K562 (cell line): ENCODE data around the gene PRKD2. TPM values are rescaled to one million over a fixed set of nuclear protein-coding genes. Genes with fewer than 3 reads are reported as not detected.

ENCODE experiments used
- BRCA1 ChIP-seq, 2 experiments: fragments of 450-650 bp in 1 of 2; sonication (generic) in 1 of 2; formaldehyde crosslinking in 1 of 2; IDR thresholded peaks; 2 replicates each; pipeline versions ENCODE4 v1.5.0 to v1.6.1; 2017 to 2020; ENCODE audit warnings: mild to moderate bottlenecking in 1 of 2, missing genetic modification reagents in 1 of 2
- CBFA2T2 ChIP-seq: fragments of 450-650 bp; conservative IDR thresholded peaks from 2 replicates; pipeline ENCODE4 v1.6.1; 2017; ENCODE audit warnings: mild to moderate bottlenecking
- FOXK2 ChIP-seq, 2 experiments: fragments of 450-650 bp; IDR thresholded peaks in 1 of 2; conservative IDR thresholded peaks in 1 of 2; 2 replicates each; pipeline ENCODE4 v1.6.1; 2016; ENCODE audit warnings: low read depth in 2 of 2, mild to moderate bottlenecking in 1 of 2
- FUS ChIP-seq: fragments of 200-400 bp; formaldehyde crosslinking; optimal IDR thresholded peaks from 2 replicates; pipeline ENCODE3; 2017; ENCODE audit warnings: low read depth, low read length
- KAT7 ChIP-seq: sonication (generic); formaldehyde crosslinking; IDR thresholded peaks from 2 replicates; pipeline ENCODE4 v1.8.0; 2022; ENCODE audit warnings: missing genetic modification reagents, mild to moderate bottlenecking, borderline replicate concordance
- KAT8 ChIP-seq: fragments of 450-650 bp; IDR thresholded peaks from 2 replicates; pipeline ENCODE4 v1.6.1; 2016; ENCODE audit warnings: low read depth, mild to moderate bottlenecking
- KDM1A ChIP-seq, 2 experiments: fragments of 450-650 bp; IDR thresholded peaks; 2 replicates each; pipeline ENCODE4 v1.6.1; 2016; ENCODE audit warnings: mild to moderate bottlenecking in 2 of 2
- LARP7 ChIP-seq: fragments of 450-650 bp; IDR thresholded peaks from 2 replicates; pipeline ENCODE4 v1.6.1; 2016
- MBD2 ChIP-seq: sonication (generic); IDR thresholded peaks from 2 replicates; pipeline ENCODE4 v1.6.1; 2016; ENCODE audit warnings: low read depth, borderline replicate concordance
- MCM3 ChIP-seq: fragments of 450-650 bp; IDR thresholded peaks from 2 replicates; pipeline ENCODE4 v1.6.1; 2016
- MTA3 ChIP-seq: fragments of 450-650 bp; formaldehyde crosslinking; IDR thresholded peaks from 2 replicates; pipeline ENCODE4 v1.6.1; 2017; ENCODE audit warnings: mild to moderate bottlenecking, borderline replicate concordance
- NEUROD1 ChIP-seq: fragments of 150-350 bp; IDR thresholded peaks from 2 replicates; pipeline ENCODE4 v1.6.1; 2014; ENCODE audit warnings: borderline replicate concordance, low read length, low read depth; ENCODE audit not compliant: partially characterized antibody
- PCBP1 ChIP-seq: fragments of 200-400 bp; formaldehyde crosslinking; IDR thresholded peaks from 2 replicates; pipeline ENCODE4 v1.6.1; 2018; ENCODE audit warnings: mild to moderate bottlenecking, low read depth, low read length; ENCODE audit not compliant: poor library complexity, severe bottlenecking
- PYGO2 ChIP-seq: fragments of 450-650 bp; IDR thresholded peaks from 2 replicates; pipeline ENCODE4 v1.6.1; 2016; ENCODE audit warnings: mild to moderate bottlenecking, missing genetic modification characterization, moderate library complexity, missing compliant biosample characterization
- TGIF2 ChIP-seq: sonication (generic); formaldehyde crosslinking; IDR thresholded peaks from 2 replicates; pipeline ENCODE4 v1.8.1; 2022; ENCODE audit warnings: mild to moderate bottlenecking, missing genetic modification reagents, moderate library complexity
- YY1 ChIP-seq, 3 experiments: IDR thresholded peaks; 2 replicates each; pipeline ENCODE4 v1.6.1; 2011; ENCODE audit warnings: low read length in 2 of 3, mild to moderate bottlenecking in 2 of 3, moderate library complexity in 2 of 3, borderline replicate concordance in 1 of 3, control low read depth in 1 of 3, low read depth in 1 of 3; ENCODE audit not compliant: insufficient read depth in 3 of 3, insufficient replicate concordance in 2 of 3, control insufficient read depth in 1 of 3, insufficient read length in 1 of 3; ENCODE audit errors: extremely low read depth in 1 of 3
- ZNF184 ChIP-seq: sonication (generic); formaldehyde crosslinking; IDR thresholded peaks from 2 replicates; pipeline ENCODE4 v1.5.0; 2020; ENCODE audit warnings: missing genetic modification reagents
- ZNF3 ChIP-seq: fragments of 250-450 bp; sonication (Bioruptor Pico); IDR thresholded peaks from 2 replicates; pipeline ENCODE4 v1.5.0; 2021; ENCODE audit warnings: mild to moderate bottlenecking, moderate library complexity
- ZNF311 ChIP-seq: fragments of 250-450 bp; sonication (Bioruptor Pico); IDR thresholded peaks from 2 replicates; pipeline ENCODE4 v1.4.0; 2020; ENCODE audit warnings: mild to moderate bottlenecking, moderate library complexity
- ZNF316 ChIP-seq: fragments of 450-650 bp; IDR thresholded peaks from 2 replicates; pipeline ENCODE4 v1.6.1; 2016
- ZNF551 ChIP-seq: fragments of 250-450 bp; sonication (Bioruptor Pico); IDR thresholded peaks from 2 replicates; pipeline ENCODE4 v1.5.0; 2021; ENCODE audit warnings: mild to moderate bottlenecking, moderate library complexity
- polyA plus RNA-seq, 8 experiments: library from polyadenylated mRNA; depleted of rRNA in 4 of 8; stranded (reverse) in 5 of 8; unstranded in 3 of 8; fragments of >200 nt; fragmentation: Nextera tagmentation in 2 of 8; fragmentation: Illumina TruSeq in 1 of 8; extraction: Ambion mirVana in 2 of 8; extraction: Trizol in 1 of 8; gene quantifications; 2 replicates each; pipeline versions ENCODE4 v1.2.1 to v1.2.3, GENCODE V29; 2011 to 2014; ENCODE audit warnings: inconsistent platforms in 1 of 8, missing spikeins in 1 of 8
- total RNA-seq, 7 experiments: library from RNA; depleted of rRNA in 6 of 7; stranded (reverse); fragments of >200 nt in 6 of 7; fragmentation: Illumina TruSeq in 2 of 7; extraction: Trizol in 2 of 7; gene quantifications; 2 replicates each; pipeline versions ENCODE4 v1.2.1 to v1.2.3, GENCODE V29; 2011 to 2021; ENCODE audit warnings: low replicate concordance in 1 of 7
- TF ChIP-seq, protein P1 (sequence below): fragments of 450-650 bp; formaldehyde crosslinking; IDR thresholded peaks from 2 replicates; pipeline ENCODE4 v1.4.0; 2022; ENCODE audit warnings: mild to moderate bottlenecking, moderate library complexity
- TF ChIP-seq, protein P2 (sequence below): fragments of 450-650 bp; formaldehyde crosslinking; IDR thresholded peaks from 2 replicates; pipeline ENCODE4 v1.4.0; 2022; ENCODE audit warnings: missing genetic modification characterization
- TF ChIP-seq, protein P3 (sequence below): fragments of 450-650 bp; IDR thresholded peaks from 2 replicates; pipeline ENCODE4 v1.6.1; 2018; ENCODE audit not compliant: partially characterized antibody

The PRKD2 gene
- total and polyA plus RNA-seq, 9 of the 15 experiments (the other 6 are each of a cell fraction or from before 2014, with no cell fraction given): 1.8 to 60.0 (median 15.0) TPM

DNA sequence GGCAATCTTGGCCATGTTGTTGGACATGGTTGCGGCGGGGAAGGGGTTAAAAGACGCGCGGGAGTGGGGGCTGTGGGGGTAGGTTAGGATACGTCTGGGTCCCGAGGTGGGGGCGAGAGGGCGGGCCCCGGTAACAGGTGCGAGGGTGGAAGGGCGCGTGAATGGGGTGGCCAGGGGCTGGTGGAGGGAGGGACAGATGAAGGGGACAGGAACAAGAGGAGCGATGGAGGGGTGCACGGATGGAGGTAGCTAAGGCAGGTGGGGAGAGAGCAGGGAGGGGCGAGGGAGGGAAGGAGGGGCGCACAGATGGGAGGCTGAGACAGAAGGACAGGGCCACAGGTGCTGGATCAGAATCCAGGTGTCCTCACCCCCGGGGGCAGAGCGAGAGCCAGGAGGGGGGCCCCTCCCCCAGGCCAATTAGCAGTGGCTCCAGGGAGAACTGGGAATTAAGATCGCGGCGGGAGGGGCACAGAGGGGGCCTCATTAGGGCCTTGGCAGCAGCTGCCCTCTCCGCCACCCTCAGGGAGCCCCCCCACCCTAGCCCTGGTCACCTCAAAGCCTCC, 82.2 kb downstream of the PRKD2 start (continued):
- TF ChIP-seq TGIF2 (CRISPR knock-in tag) (no peak), ZNF311 (no peak), BRCA1 (IDR thresholded peaks at IDR 0.05) (no peak), BRCA1 (CRISPR knock-in tag; IDR thresholded peaks at IDR 0.05) (0 out of 2 replicates have a peak, but pooled peaks have one; percentile 61), CBFA2T2 (no peak), MCM3 (no peak), ZNF316 (no peak), PYGO2 (no peak), NEUROD1 (no peak), PCBP1 (no peak), FUS (no peak), KAT7 (CRISPR knock-in tag) (no peak; the same call in 1 of the 2 replicates), ZNF3 (CRISPR knock-in tag) (no peak), KAT8 (no peak), YY1 (IDR thresholded peaks at IDR 0.05; ENCODE audit: borderline replicate concordance in 1 of 3, control insufficient read depth in 1 of 3, extremely low read depth in 1 of 3, insufficient read depth in 3 of 3, insufficient read length in 1 of 3, insufficient replicate concordance in 2 of 3, low read depth in 1 of 3, low read length in 2 of 3) (no peak), FOXK2 (conservative IDR thresholded peaks at IDR 0.05 in 1 of 2, IDR thresholded peaks at IDR 0.05 in 1 of 2; ENCODE audit: low read depth in 2 of 2) (no peak), LARP7 (no peak), ZNF551 (CRISPR knock-in tag) (no peak), MTA3 (no peak), MBD2 (no peak), ZNF184 (no peak), KDM1A (IDR thresholded peaks at IDR 0.05) (peak in 1 of 2 experiments; percentile 28; a peak in 1 of 4 replicates)
- TF ChIP-seq, protein P1, sequence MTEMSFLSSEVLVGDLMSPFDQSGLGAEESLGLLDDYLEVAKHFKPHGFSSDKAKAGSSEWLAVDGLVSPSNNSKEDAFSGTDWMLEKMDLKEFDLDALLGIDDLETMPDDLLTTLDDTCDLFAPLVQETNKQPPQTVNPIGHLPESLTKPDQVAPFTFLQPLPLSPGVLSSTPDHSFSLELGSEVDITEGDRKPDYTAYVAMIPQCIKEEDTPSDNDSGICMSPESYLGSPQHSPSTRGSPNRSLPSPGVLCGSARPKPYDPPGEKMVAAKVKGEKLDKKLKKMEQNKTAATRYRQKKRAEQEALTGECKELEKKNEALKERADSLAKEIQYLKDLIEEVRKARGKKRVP: no peak
- TF ChIP-seq, protein P2, sequence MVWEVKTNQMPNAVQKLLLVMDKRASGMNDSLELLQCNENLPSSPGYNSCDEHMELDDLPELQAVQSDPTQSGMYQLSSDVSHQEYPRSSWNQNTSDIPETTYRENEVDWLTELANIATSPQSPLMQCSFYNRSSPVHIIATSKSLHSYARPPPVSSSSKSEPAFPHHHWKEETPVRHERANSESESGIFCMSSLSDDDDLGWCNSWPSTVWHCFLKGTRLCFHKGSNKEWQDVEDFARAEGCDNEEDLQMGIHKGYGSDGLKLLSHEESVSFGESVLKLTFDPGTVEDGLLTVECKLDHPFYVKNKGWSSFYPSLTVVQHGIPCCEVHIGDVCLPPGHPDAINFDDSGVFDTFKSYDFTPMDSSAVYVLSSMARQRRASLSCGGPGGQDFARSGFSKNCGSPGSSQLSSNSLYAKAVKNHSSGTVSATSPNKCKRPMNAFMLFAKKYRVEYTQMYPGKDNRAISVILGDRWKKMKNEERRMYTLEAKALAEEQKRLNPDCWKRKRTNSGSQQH (CRISPR knock-in tag): peak; percentile 67; the same call in 1 of the 2 replicates
- TF ChIP-seq, protein P3, sequence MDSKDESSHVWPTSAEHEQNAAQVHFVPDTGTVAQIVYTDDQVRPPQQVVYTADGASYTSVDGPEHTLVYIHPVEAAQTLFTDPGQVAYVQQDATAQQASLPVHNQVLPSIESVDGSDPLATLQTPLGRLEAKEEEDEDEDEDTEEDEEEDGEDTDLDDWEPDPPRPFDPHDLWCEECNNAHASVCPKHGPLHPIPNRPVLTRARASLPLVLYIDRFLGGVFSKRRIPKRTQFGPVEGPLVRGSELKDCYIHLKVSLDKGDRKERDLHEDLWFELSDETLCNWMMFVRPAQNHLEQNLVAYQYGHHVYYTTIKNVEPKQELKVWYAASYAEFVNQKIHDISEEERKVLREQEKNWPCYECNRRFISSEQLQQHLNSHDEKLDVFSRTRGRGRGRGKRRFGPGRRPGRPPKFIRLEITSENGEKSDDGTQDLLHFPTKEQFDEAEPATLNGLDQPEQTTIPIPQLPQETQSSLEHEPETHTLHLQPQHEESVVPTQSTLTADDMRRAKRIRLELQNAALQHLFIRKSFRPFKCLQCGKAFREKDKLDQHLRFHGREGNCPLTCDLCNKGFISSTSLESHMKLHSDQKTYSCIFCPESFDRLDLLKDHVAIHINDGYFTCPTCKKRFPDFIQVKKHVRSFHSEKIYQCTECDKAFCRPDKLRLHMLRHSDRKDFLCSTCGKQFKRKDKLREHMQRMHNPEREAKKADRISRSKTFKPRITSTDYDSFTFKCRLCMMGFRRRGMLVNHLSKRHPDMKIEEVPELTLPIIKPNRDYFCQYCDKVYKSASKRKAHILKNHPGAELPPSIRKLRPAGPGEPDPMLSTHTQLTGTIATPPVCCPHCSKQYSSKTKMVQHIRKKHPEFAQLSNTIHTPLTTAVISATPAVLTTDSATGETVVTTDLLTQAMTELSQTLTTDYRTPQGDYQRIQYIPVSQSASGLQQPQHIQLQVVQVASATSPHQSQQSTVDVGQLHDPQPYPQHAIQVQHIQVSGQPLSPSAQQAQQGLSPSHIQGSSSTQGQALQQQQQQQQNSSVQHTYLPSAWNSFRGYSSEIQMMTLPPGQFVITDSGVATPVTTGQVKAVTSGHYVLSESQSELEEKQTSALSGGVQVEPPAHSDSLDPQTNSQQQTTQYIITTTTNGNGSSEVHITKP: peak; percentile 86
